GM12878 (cell line): Measurements from ENCODE around the gene RALB. TPM values are rescaled to one million over a fixed set of nuclear protein-coding genes. Genes with fewer than 3 reads are reported as not detected.

Source experiments
- ATF3 ChIP-seq: IDR thresholded peaks from 2 replicates; pipeline ENCODE4 v1.6.1; 2011; ENCODE audit warnings: low read depth, mild to moderate bottlenecking, low read length, moderate library complexity, borderline replicate concordance; ENCODE audit errors: extremely low read depth
- CBX5 ChIP-seq: sonication (generic); IDR thresholded peaks from 2 replicates; pipeline ENCODE4 v1.6.1; 2016; ENCODE audit warnings: low read depth, moderate library complexity, mild to moderate bottlenecking, inconsistent platforms
- CTCF ChIP-seq, 3 experiments: IDR thresholded peaks in 2 of 3; conservative IDR thresholded peaks in 1 of 3; 2 replicates each; pipeline ENCODE4 v1.5.1; 2011; ENCODE audit warnings: low read depth in 3 of 3, low read length in 3 of 3, mild to moderate bottlenecking in 3 of 3, control low read depth in 2 of 3, moderate library complexity in 2 of 3, inconsistent platforms in 1 of 3, mixed read lengths in 1 of 3; ENCODE audit not compliant: control insufficient read depth in 2 of 3, insufficient read depth in 1 of 3; ENCODE audit errors: extremely low read depth in 1 of 3
- EED ChIP-seq: sonication (generic); IDR thresholded peaks from 2 replicates; pipeline ENCODE4 v1.6.1; 2016; ENCODE audit warnings: antibody characterized with exemption, low read depth
- EGR1 ChIP-seq, 2 experiments: IDR thresholded peaks; 1 replicate in 1 of 2; 2 replicates in 1 of 2; pipeline ENCODE4 v1.6.1; 2011 to 2012; ENCODE audit warnings: low read depth in 2 of 2, low read length in 2 of 2, borderline replicate concordance in 1 of 2, mild to moderate bottlenecking in 1 of 2, moderate library complexity in 1 of 2
- IRF3 ChIP-seq: fragments of 450-650 bp; IDR thresholded peaks from 2 replicates; pipeline ENCODE4 v1.6.1; 2014; ENCODE audit warnings: mild to moderate bottlenecking
- MEF2A ChIP-seq: IDR thresholded peaks from 2 replicates; pipeline ENCODE4 v1.6.1; 2011; ENCODE audit warnings: low read depth, mild to moderate bottlenecking, low read length, moderate library complexity; ENCODE audit not compliant: insufficient read depth
- RFX5 ChIP-seq: IDR thresholded peaks from 2 replicates; pipeline ENCODE4 v1.6.1; 2011; ENCODE audit warnings: low read depth, low read length, improper control_type of control experiment
- ZBED1 ChIP-seq: IDR thresholded peaks from 2 replicates; pipeline ENCODE4 v1.6.1; 2016; ENCODE audit warnings: borderline replicate concordance
- ZBTB11 ChIP-seq: fragments of 450-650 bp; formaldehyde crosslinking; IDR thresholded peaks from 2 replicates; pipeline ENCODE4 v1.5.0; 2022; ENCODE audit warnings: mild to moderate bottlenecking, missing genetic modification characterization
- polyA plus RNA-seq, 11 experiments: library from polyadenylated mRNA; depleted of rRNA in 4 of 11; unstranded in 6 of 11; stranded (reverse) in 5 of 11; fragments of >200 nt; fragmentation: Nextera tagmentation in 4 of 11; fragmentation: Illumina TruSeq in 1 of 11; extraction: Ambion mirVana in 4 of 11; extraction: Trizol in 1 of 11; gene quantifications; 1 replicate in 1 of 11; 2 replicates in 10 of 11; pipeline versions ENCODE4 v1.2.1 to v1.2.3, GENCODE V29; 2011 to 2016; ENCODE audit warnings: inconsistent platforms in 2 of 11, missing spikeins in 2 of 11, low read depth in 1 of 11
- total RNA-seq, 4 experiments: library from RNA; depleted of rRNA in 3 of 4; stranded (reverse); fragments of >200 nt in 3 of 4; fragmentation: Illumina TruSeq in 1 of 4; extraction: Trizol in 1 of 4; gene quantifications; 2 replicates each; pipeline versions ENCODE4 v1.2.1 to v1.2.3, GENCODE V29; 2013 to 2021

Gene RALB
- total and polyA plus RNA-seq, 10 of the 15 experiments (the other 5 are each of a cell fraction or from before 2014, with no cell fraction given): 8.3 to 54.0 (median 24.2) TPM

GRCh38 chr2:120262761-120263428, 10.2 kb downstream of the RALB start (continued):
- no peak for TF ChIP-seq EGR1 (IDR thresholded peaks at IDR 0.05; ENCODE audit: borderline replicate concordance in 1 of 2, low read depth in 2 of 2, low read length in 2 of 2)
- TF ChIP-seq IRF3: no peak
- TF ChIP-seq CTCF (IDR thresholded peaks at IDR 0.05 in 2 of 3, conservative IDR thresholded peaks at IDR 0.05 in 1 of 3; ENCODE audit: control insufficient read depth in 2 of 3, extremely low read depth in 1 of 3, insufficient read depth in 1 of 3, low read depth in 3 of 3, low read length in 3 of 3): no peak
- TF ChIP-seq EED: no peak
- TF ChIP-seq RFX5: no peak
- TF ChIP-seq MEF2A: no peak
- no peak for TF ChIP-seq CBX5
- no peak for TF ChIP-seq ZBED1
- TF ChIP-seq ATF3: no peak
- TF ChIP-seq ZBTB11 (CRISPR knock-in tag): no peak
